ENCODE measurements around the gene KLF9. TPM values are rescaled to one million over a fixed set of nuclear protein-coding genes. Genes with fewer than 3 reads are reported as not detected.
A peak's percentile ranks its signal among the peaks of the same experiment; 100 is the strongest.

Gene KLF9
- total and polyA plus RNA-seq, 9 of the 15 experiments (the other 6 are each of a cell fraction or from before 2014, with no cell fraction given) = 3.3 to 11.9 (median 6.9) TPM

DNA sequence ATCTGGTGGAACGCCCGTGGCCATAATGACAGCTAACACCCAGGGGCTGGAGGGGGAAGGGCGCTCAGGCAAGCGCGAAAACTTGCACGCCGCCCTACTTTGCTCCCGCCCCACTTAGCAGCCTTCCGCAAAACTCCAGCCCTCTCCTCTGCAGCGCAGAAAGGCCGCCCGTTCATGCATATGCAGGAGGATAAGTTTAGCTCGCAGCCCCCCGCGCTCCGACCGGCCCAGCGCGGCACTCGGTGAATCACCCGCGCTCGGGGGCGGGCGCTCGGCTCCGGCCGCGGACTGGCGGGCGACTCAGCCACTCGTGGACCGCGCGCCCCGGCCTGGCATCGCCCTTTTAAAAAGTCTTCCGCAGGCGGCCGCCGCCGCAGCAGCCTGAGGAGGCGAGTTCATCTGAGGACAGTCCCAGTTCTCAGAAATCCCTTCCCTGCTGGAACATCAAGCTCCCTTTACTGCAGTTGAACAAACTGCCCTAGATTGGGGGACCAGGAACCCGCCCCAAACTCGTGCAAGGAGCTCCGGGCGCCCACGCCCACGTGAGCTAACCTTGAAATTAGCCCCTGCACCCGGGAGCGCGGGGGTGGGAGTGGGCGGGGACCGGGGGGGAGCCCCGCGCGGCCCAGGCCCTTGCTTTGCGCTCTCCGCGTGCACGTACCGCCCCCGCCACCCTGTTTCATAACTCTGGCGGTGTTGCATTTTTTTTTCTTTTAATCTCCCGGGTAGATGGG is 4.5 kb upstream of the KLF9 start (continued):
- no peak for TF ChIP-seq ELK3 (CRISPR knock-in tag; IDR thresholded peaks at IDR 0.05)
- TF ChIP-seq ESRRB (CRISPR knock-in tag; IDR thresholded peaks at IDR 0.05; ENCODE audit: borderline replicate concordance) = no peak
- no peak for TF ChIP-seq TSC22D4 (tag; IDR thresholded peaks at IDR 0.05)
- TF ChIP-seq, protein P1, sequence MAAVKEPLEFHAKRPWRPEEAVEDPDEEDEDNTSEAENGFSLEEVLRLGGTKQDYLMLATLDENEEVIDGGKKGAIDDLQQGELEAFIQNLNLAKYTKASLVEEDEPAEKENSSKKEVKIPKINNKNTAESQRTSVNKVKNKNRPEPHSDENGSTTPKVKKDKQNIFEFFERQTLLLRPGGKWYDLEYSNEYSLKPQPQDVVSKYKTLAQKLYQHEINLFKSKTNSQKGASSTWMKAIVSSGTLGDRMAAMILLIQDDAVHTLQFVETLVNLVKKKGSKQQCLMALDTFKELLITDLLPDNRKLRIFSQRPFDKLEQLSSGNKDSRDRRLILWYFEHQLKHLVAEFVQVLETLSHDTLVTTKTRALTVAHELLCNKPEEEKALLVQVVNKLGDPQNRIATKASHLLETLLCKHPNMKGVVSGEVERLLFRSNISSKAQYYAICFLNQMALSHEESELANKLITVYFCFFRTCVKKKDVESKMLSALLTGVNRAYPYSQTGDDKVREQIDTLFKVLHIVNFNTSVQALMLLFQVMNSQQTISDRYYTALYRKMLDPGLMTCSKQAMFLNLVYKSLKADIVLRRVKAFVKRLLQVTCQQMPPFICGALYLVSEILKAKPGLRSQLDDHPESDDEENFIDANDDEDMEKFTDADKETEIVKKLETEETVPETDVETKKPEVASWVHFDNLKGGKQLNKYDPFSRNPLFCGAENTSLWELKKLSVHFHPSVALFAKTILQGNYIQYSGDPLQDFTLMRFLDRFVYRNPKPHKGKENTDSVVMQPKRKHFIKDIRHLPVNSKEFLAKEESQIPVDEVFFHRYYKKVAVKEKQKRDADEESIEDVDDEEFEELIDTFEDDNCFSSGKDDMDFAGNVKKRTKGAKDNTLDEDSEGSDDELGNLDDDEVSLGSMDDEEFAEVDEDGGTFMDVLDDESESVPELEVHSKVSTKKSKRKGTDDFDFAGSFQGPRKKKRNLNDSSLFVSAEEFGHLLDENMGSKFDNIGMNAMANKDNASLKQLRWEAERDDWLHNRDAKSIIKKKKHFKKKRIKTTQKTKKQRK (IDR thresholded peaks at IDR 0.05; ENCODE audit: borderline replicate concordance, low read depth, low read length) = no peak
- peak; percentile 22; the same call in 1 of the 2 replicates for TF ChIP-seq ETV5 (CRISPR knock-in tag; IDR thresholded peaks at IDR 0.05; ENCODE audit: low read depth)
- TF ChIP-seq ASH1L (IDR thresholded peaks at IDR 0.05; ENCODE audit: borderline replicate concordance, low read depth, partially characterized antibody) = no peak
- TF ChIP-seq, protein P2, sequence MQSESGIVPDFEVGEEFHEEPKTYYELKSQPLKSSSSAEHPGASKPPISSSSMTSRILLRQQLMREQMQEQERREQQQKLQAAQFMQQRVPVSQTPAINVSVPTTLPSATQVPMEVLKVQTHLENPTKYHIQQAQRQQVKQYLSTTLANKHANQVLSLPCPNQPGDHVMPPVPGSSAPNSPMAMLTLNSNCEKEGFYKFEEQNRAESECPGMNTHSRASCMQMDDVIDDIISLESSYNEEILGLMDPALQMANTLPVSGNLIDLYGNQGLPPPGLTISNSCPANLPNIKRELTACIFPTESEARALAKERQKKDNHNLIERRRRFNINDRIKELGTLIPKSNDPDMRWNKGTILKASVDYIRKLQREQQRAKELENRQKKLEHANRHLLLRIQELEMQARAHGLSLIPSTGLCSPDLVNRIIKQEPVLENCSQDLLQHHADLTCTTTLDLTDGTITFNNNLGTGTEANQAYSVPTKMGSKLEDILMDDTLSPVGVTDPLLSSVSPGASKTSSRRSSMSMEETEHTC (IDR thresholded peaks at IDR 0.05) = no peak
- no peak for TF ChIP-seq SREBF2 (CRISPR knock-in tag; IDR thresholded peaks at IDR 0.05)
- no peak for TF ChIP-seq HNRNPK (IDR thresholded peaks at IDR 0.05; ENCODE audit: low read depth, low read length, poor library complexity, severe bottlenecking)
- TF ChIP-seq KLF13 (tag; IDR thresholded peaks at IDR 0.05; ENCODE audit: borderline replicate concordance, low read depth) = no peak
- TF ChIP-seq, protein P3, sequence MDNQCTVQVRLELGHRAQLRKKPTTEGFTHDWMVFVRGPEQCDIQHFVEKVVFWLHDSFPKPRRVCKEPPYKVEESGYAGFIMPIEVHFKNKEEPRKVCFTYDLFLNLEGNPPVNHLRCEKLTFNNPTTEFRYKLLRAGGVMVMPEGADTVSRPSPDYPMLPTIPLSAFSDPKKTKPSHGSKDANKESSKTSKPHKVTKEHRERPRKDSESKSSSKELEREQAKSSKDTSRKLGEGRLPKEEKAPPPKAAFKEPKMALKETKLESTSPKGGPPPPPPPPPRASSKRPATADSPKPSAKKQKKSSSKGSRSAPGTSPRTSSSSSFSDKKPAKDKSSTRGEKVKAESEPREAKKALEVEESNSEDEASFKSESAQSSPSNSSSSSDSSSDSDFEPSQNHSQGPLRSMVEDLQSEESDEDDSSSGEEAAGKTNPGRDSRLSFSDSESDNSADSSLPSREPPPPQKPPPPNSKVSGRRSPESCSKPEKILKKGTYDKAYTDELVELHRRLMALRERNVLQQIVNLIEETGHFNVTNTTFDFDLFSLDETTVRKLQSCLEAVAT (IDR thresholded peaks at IDR 0.05) = peak in 1 of 2 experiments; percentile 30; a peak in 1 of 4 replicates
- no peak for TF ChIP-seq MAFK (IDR thresholded peaks at IDR 0.05; ENCODE audit: low read length)
- no peak for TF ChIP-seq ZNF174 (CRISPR knock-in tag; IDR thresholded peaks at IDR 0.05)
- TF ChIP-seq NFE2 (IDR thresholded peaks at IDR 0.05; ENCODE audit: low read depth) = no peak
- TF ChIP-seq PREB (CRISPR knock-in tag; IDR thresholded peaks at IDR 0.05) = no peak
- no peak; a peak in 1 of 4 replicates for TF ChIP-seq FOXK2 (conservative IDR thresholded peaks at IDR 0.05 in 1 of 2, IDR thresholded peaks at IDR 0.05 in 1 of 2; ENCODE audit: low read depth in 2 of 2)
- no peak for TF ChIP-seq TCFL5 (CRISPR knock-in tag; conservative IDR thresholded peaks at IDR 0.05)
- no peak for TF ChIP-seq ZBTB17 (CRISPR knock-in tag; IDR thresholded peaks at IDR 0.05)
